HG02610 (cell line): ENCODE results near the gene SCYL2.
"Not testable (repeated sequence)": the region's sequence is repeated elsewhere in the genome, so short reads cannot be mapped to it uniquely, and the experiment has no call there.

Experiments
- ATAC-seq: cut with Tn5 transposase; IDR thresholded peaks from one replicate; pipeline ENCODE4 v1.9.1; 2021; ENCODE audit warnings: mild to moderate bottlenecking, moderate library complexity; ENCODE audit not compliant: unreplicated experiment

The SCYL2 gene

GRCh38 chr12:100266835-100267602, at the start of gene SCYL2, which contains the start of gene DEPDC4:
Gene SCYL2 (plus strand): TSS chr12:100267177. CDS start chr12:100282971, 15,794 bp downstream.
Gene DEPDC4 (minus strand): TSS chr12:100267079. CDS start chr12:100267076, 3 bp downstream.
- ATAC-seq, result peak; percentile 94

- no peak for ATAC-seq
These were observed 47.5 kb upstream of the SCYL2 start for GRCh38 chr12:100219328-100220109.

- ATAC-seq, result no peak
These were observed 45.5 kb upstream of the SCYL2 start for GRCh38 chr12:100221523-100221922.

- ATAC-seq, result not testable (repeated sequence)
These were observed 44.8 kb upstream of the SCYL2 start for GRCh38 chr12:100222173-100222572.

- ATAC-seq, result no peak
These were observed 41.5 kb upstream of the SCYL2 start for GRCh38 chr12:100225491-100225890.

- no peak for ATAC-seq
These were observed 37.8 kb upstream of the SCYL2 start for GRCh38 chr12:100229036-100229635.

GRCh38 chr12:100229876-100230275, 37.1 kb upstream of the SCYL2 start:
- ATAC-seq, result no peak

- ATAC-seq, result not testable (repeated sequence)
These were observed 35.1 kb upstream of the SCYL2 start for GRCh38 chr12:100231873-100232272.

GRCh38 chr12:100234166-100234565, 32.8 kb upstream of the SCYL2 start:
- ATAC-seq, result no peak

GRCh38 chr12:100234591-100235304, 32.2 kb upstream of the SCYL2 start:
- ATAC-seq, result no peak

GRCh38 chr12:100238801-100239200, 28.2 kb upstream of the SCYL2 start:
- no peak for ATAC-seq

GRCh38 chr12:100239589-100239988, 27.4 kb upstream of the SCYL2 start:
- ATAC-seq, result no peak

GRCh38 chr12:100243137-100243536, 23.8 kb upstream of the SCYL2 start:
- no peak for ATAC-seq

GRCh38 chr12:100247765-100248164, 19.2 kb upstream of the SCYL2 start:
- ATAC-seq, result no peak

GRCh38 chr12:100248886-100249285, 18.1 kb upstream of the SCYL2 start:
- ATAC-seq, result no peak

GRCh38 chr12:100249941-100250340, 17.0 kb upstream of the SCYL2 start:
- ATAC-seq, result no peak

- no peak for ATAC-seq
These were observed 15.1 kb upstream of the SCYL2 start for GRCh38 chr12:100251917-100252316.

- no peak for ATAC-seq
These were observed 13.5 kb upstream of the SCYL2 start for GRCh38 chr12:100253437-100253836.

- no peak for ATAC-seq
These were observed 12.1 kb upstream of the SCYL2 start for GRCh38 chr12:100254876-100255275.

- ATAC-seq, result no peak
These were observed 8.8 kb upstream of the SCYL2 start for GRCh38 chr12:100258127-100258526.

- no peak for ATAC-seq
These were observed 3.8 kb upstream of the SCYL2 start for GRCh38 chr12:100263131-100263530.
